Left lung (tissue), 10 donors: Measurements from ENCODE around the gene RPL15. TPM values are rescaled to one million over a fixed set of nuclear protein-coding genes. Genes with fewer than 3 reads are reported as not detected.
"Not testable (repeated sequence)": the region's sequence is repeated elsewhere in the genome, so short reads cannot be mapped to it uniquely, and the experiment has no call there.

Experiments
- ATAC-seq: fragments of 200-7000 bp; cut with Tn5 transposase; one replicate; pipeline ENCODE4 v1.9.1; 2020; ENCODE audit warnings: moderate library complexity
- DNase-seq, 4 donors: peaks; one replicate each; pipeline ENCODE4 v3.0.0-alpha.2; 2013 to 2020
- H3K27ac ChIP-seq, 2 donors: fragments of 200-600 bp; sonication (generic) in 1 of 2; one replicate each; pipeline versions ENCODE4 v1.5.0 to v1.8.0; 2020 to 2021
- H3K27me3 ChIP-seq, 2 donors: fragments of 200-600 bp; sonication (generic) in 1 of 2; one replicate each; pipeline versions ENCODE4 v1.5.0 to v1.8.0; 2020 to 2021
- H3K36me3 ChIP-seq, 2 donors: fragments of 200-600 bp; sonication (generic) in 1 of 2; one replicate each; pipeline versions ENCODE4 v1.5.0 to v1.8.0; 2020 to 2021
- H3K4me1 ChIP-seq, 2 donors: fragments of 200-600 bp; one replicate each; pipeline ENCODE4 v1.8.0; 2021
- H3K4me3 ChIP-seq, 2 donors: fragments of 200-600 bp; sonication (generic) in 1 of 2; one replicate each; pipeline versions ENCODE4 v1.5.0 to v1.8.0; 2020 to 2021; ENCODE audit warnings: mild to moderate bottlenecking in 1 of 2
- H3K9me3 ChIP-seq, 2 donors: fragments of 200-600 bp; sonication (generic) in 1 of 2; one replicate each; pipeline versions ENCODE4 v1.5.0 to v1.8.0; 2020 to 2021
- CTCF ChIP-seq, 2 donors: fragments of 200-600 bp; sonication (generic) in 1 of 2; IDR thresholded peaks; one replicate each; pipeline versions ENCODE4 v1.5.0 to v1.8.0; 2021; ENCODE audit warnings: antibody characterized with exemption in 2 of 2
- intact Hi-C, 2 donors: fragments of 100-400 bp; cut with DNase I; formaldehyde crosslinking; loops; one replicate each; pipeline versions ENCODE4 v1.11.2 to v1.14.2; 2022
- polyA plus RNA-seq, 6 donors: library from polyadenylated mRNA; unstranded; fragments of 120-200 nt; gene quantifications; one replicate each; pipeline ENCODE4 v1.2.1, GENCODE V29; 2013; ENCODE audit not compliant: insufficient read length in 6 of 6
- total RNA-seq, 2 donors: library from RNA; stranded (reverse); fragmentation: NEBNext Ultra II Directional; extraction: Animal tissue kit (Norgen Biotek cat#: 25700); gene quantifications; one replicate each; pipeline ENCODE4 v1.2.1, GENCODE V29; 2021
- donor health status: DM: no; HTN: yes; CAD: no.
- donor health status: DM: no; HTN: no; CAD: no.

RPL15 gene
- total and polyA plus RNA-seq, 8 donors: 1,425 to 3,061 (median 2,779) TPM

- H3K36me3 ChIP-seq: peaks cover 0 to 31% of the 10 kb centered on the region in 2 donors
- H3K9me3 ChIP-seq: no peaks in the 10 kb centered on the region
- peaks cover 0 to 3% of the 10 kb centered on the region in 2 donors for H3K4me1 ChIP-seq
- DNase-seq (no peak), ATAC-seq (no peak)
- TF ChIP-seq CTCF (IDR thresholded peaks at IDR 0.05): no peak
- no peak overlapping the region for H3K27ac ChIP-seq
- no peak overlapping the region for H3K4me3 ChIP-seq
- no peaks in the 10 kb centered on the region for H3K27me3 ChIP-seq
- intact Hi-C loops: no loop called here
Measured at GRCh38 chr3:23895181-23895580, 21.8 kb upstream of the RPL15 start.

- Histone ChIP-seq H3K4me3 (no peak overlapping the region), H3K36me3 (peaks cover 0 to 38% of the 10 kb centered on the region in 2 donors), H3K4me1 (no peaks in the 10 kb centered on the region), H3K27ac (no peak overlapping the region), H3K9me3 (no peaks in the 10 kb centered on the region), H3K27me3 (no peaks in the 10 kb centered on the region)
- intact Hi-C loops: no loop called here
- no peak for TF ChIP-seq CTCF (IDR thresholded peaks at IDR 0.05)
- no peak for ATAC-seq
- DNase-seq: peak in 1 of 4 donors; percentile 30
Measured at GRCh38 chr3:23900744-23901143, 16.2 kb upstream of the RPL15 start.

- H3K36me3 ChIP-seq: peaks cover 0 to 33% of the 10 kb centered on the region in 2 donors
- no peak for ATAC-seq
- intact Hi-C loops: no loop called here
- TF ChIP-seq CTCF (IDR thresholded peaks at IDR 0.05): no peak
- no peak for DNase-seq
- no peak overlapping the region for H3K4me3 ChIP-seq
- no peaks in the 10 kb centered on the region for H3K4me1 ChIP-seq
- no peaks in the 10 kb centered on the region for H3K9me3 ChIP-seq
- no peaks in the 10 kb centered on the region for H3K27me3 ChIP-seq
- no peak overlapping the region for H3K27ac ChIP-seq
Measured at GRCh38 chr3:23904545-23904944, 12.4 kb upstream of the RPL15 start.

- Histone ChIP-seq H3K4me3 (no peak overlapping the region), H3K36me3 (peaks cover 0 to 27% of the 10 kb centered on the region in 2 donors), H3K4me1 (peaks cover 0 to 1% of the 10 kb centered on the region in 2 donors), H3K9me3 (no peaks in the 10 kb centered on the region), H3K27ac (no peak overlapping the region), H3K27me3 (no peaks in the 10 kb centered on the region)
- intact Hi-C loops: no loop called here
- no peak for TF ChIP-seq CTCF (IDR thresholded peaks at IDR 0.05)
- DNase-seq (no peak), ATAC-seq (no peak)
Measured at GRCh38 chr3:23909341-23909740, 7.6 kb upstream of the RPL15 start.

GRCh38 chr3:23911397-23911796 is 5.5 kb upstream of the RPL15 start:
- Histone ChIP-seq H3K36me3 (peaks cover 0 to 27% of the 10 kb centered on the region in 2 donors), H3K4me3 (no peak overlapping the region), H3K27ac (no peak overlapping the region), H3K9me3 (no peaks in the 10 kb centered on the region), H3K27me3 (no peaks in the 10 kb centered on the region), H3K4me1 (peaks cover 4 to 17% of the 10 kb centered on the region in 2 donors)
- intact Hi-C loops: no loop called here
- DNase-seq (no peak), ATAC-seq (no peak)
- no peak for TF ChIP-seq CTCF (IDR thresholded peaks at IDR 0.05)

- Histone ChIP-seq H3K4me1 (peaks cover 4 to 17% of the 10 kb centered on the region in 2 donors), H3K36me3 (peaks cover 0 to 26% of the 10 kb centered on the region in 2 donors)
- H3K4me3 ChIP-seq, ATAC-seq, H3K9me3 ChIP-seq, H3K27me3 ChIP-seq, intact Hi-C loops, H3K27ac ChIP-seq, DNase-seq: not testable (repeated sequence)
Measured at GRCh38 chr3:23912335-23912734, 4.6 kb upstream of the RPL15 start.
